HG03066 (cell line): Measurements from ENCODE around the gene ARHGAP9.
"Not testable (repeated sequence)": the region's sequence is repeated elsewhere in the genome, so short reads cannot be mapped to it uniquely, and the experiment has no call there.

Experiments
- ATAC-seq: cut with Tn5 transposase; IDR thresholded peaks from one replicate; pipeline ENCODE4 v1.9.1; 2021; ENCODE audit warnings: low read depth; ENCODE audit not compliant: unreplicated experiment

The ARHGAP9 gene

DNA sequence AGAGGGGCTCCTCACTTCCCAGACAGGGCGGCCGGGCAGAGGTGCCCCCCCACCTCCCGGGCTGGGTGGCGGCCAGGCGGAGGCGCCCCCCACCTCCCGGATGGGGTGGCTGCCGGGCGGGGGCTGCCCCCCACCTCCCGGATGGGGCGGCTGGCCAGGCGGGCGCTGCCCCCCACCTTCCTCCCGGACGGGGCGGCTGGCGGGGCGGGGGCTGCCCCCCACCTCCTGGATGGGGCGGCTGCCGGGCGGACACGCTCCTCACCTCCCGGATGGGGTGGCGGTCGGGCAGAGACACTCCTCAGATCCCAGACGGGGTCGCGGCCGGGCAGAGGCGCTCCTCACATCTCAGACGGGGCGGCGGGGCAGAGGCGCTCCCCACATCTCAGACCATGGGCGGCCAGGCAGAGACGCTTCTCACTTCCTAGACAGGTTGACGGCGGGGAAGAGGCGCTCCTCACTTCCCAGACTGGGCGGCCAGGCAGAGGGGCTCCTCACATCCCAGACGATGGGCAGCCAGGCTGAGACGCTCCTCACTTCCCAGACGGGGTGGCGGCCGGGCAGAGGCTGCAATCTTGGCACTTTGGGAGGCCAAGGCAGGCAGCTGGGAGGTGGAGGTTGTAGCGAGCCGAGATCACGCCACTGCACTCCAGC, 15.5 kb upstream of the ARHGAP9 start:
- not testable (repeated sequence) for ATAC-seq

DNA sequence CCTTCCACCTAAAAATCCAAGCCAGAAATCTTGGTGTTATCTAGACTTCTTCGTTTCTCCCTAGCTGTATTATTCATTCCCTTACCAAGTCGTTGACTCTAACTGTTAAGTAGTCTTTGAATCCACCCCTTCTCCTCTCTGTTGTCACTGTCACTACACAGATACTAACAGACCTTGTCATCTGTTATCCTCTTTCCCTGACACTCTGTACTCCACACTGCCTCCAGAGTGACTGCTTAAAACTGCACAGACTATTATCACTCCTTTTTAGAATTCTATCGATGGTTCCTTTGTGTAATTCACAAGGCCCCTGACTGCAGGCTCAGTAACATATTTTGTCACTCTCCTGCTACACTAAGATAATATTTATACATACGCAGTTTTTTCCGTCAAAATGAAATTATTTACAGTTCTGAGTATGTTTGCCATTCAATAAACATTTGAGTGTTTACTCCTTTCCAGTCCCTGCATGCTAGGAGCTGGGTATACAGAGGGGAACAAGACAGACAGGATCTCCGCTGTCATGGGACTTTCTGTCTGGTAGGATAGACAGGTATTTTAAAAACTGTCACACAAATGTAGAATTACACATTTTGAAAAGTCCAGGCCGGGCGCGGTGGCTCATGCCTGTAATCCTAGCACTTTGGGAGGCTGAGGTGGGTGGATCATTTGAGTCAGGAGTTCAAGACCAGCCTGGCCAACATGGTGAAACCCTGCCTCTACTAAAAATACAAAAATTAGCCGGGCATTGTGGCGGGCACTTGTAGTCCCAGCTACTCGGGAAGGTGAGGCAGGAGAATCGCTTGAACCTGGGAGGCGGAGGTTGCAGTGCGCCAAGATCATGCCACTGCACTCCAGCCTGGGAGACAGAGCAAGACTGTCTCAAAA, 12.0 kb upstream of the ARHGAP9 start:
- ATAC-seq: no peak

DNA sequence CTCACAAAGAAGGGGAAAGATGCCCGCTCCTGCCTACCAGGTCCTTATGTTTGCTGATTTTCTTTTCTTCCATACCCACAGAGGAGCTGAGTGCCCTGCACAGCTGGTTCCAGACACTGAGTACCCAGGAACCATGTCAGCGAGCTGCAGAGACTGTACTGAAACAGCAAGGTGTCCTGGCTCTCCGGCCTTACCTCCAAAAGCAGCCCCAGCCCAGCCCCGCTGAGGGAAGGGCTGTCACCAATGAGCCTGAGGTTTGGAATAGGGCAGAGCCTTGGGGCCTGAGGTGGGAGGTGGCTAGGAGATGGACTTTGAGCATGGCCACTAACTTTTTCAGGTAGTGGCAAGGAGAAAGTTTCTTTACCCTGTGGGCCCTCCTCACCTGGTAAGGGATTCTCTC, 10.5 kb upstream of the ARHGAP9 start:
- no peak for ATAC-seq

DNA sequence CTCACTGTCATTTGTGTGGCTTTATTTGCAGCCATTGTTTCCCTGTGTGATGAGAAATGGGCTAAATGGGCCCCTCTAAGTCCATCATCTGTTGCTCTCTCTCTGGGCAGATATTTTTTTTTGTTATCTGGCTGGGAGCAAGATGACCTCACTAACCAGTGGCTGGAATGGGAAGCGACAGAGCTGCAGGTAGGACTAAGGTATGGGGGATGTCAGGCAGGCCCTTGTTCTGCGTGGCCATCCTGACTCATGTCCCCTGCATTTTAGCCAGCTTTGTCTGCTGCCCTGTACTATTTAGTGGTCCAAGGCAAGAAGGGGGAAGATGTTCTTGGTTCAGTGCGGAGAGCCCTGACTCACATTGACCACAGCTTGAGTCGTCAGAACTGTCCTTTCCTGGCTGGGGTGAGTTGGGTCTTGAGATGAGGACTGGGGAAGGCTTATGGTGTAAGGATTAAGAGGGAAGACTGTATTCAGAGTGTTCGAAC, 9.5 kb upstream of the ARHGAP9 start:
- no peak for ATAC-seq

DNA sequence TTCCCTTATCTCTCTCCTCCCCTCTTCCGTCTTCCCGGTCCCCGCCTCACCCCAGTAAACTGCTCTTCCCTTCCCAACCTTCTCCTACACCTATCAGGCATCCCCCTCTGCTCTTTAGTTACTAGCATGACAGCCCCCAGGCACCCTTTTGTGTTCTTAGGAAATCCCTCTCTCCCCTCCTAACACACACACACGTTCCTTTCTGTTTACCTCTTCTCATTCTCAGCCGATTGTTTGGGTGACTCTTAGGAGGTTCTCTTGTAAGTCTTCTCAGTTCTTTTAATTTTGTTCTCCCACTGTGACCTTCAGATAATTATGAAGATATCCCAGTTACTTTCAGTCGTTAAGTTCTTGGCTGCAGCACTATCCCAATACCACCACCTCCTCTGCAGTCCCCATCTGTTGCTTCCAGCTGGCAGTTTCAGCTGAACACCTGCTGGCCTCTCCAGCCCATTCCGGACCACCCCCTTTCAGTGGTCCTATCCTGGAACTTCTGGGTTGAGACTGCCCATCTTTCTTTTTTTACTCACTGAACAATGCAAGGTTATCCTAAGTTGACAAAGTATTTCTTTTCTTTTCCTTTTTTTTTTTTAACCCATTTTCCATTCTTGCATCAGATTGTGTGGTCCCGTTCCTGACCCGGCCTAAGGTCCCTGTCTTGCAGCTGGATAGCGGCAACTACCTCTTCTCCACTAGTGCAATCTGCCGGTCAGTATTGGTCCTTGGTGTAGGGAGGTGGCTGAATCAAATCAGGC, 8.9 kb upstream of the ARHGAP9 start:
- ATAC-seq: no peak

DNA sequence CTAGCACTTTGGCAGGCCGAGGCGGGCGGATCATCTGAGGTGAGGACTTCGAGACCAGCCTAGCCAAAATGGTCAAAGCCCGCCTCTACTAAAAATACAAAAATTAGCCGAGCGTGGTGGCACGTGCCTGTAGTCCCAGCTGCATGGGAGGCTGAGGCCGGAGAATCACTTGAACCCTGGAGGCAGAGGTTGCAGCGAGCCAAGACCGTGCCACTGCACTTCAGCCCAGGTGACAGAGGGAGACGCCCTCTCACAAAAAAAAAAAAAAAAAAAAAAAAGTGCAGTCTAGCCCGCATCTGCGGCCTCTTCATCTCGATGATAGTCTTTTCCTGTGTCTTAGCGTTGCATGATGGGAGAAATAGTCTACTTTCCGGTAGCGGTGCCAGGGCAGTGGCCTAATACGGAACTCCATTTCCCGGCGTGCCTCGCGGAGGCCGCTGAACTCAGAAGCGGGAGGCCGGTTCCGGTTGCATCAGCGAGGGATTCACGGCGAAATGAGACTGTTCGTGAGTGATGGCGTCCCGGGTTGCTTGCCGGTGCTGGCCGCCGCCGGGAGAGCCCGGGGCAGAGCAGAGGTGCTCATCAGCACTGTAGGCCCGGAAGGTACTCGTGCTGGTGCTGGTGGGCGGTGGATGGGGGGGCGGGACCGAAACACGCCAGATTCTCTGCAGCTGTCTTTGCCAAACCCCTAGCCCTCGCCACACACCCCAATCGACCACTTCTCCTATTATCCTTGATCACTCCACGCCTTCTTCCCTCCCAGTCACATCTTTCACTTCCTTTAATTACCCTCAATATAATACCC, 8.1 kb upstream of the ARHGAP9 start, which contains the start of gene MARS1:
Gene MARS1, plus strand, starts transcription at position 472 of the 805 bp plus-strand sequence. Its CDS starts 23 bp downstream, at position 495.
- peak; percentile 99 for ATAC-seq

DNA sequence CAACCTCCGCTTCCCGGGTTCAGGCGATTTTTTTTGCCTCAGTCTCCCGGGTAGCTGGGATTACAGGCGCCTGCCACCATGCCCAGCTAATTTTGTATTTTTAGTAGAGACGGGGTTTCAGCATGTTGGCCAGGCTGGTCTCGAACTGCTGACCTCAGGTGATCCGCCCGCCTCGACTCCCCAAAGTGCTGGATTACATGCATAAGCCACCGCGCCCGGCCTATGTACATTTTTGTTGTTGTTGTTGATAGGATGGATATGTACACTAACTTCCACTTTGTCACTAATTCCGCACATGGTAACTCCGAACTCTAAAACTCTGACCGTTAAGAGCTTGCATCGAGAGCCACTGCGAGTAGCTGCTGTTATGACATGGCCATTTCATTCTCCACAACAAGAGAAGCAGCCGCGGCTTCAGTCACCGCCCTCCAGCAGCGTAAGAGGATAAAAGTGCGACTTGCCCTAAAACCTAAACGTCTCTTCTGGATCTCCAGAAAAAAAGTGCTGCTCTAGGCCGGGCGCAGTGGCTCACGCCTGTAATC, 7.5 kb upstream of the ARHGAP9 start:
- ATAC-seq: no peak

DNA sequence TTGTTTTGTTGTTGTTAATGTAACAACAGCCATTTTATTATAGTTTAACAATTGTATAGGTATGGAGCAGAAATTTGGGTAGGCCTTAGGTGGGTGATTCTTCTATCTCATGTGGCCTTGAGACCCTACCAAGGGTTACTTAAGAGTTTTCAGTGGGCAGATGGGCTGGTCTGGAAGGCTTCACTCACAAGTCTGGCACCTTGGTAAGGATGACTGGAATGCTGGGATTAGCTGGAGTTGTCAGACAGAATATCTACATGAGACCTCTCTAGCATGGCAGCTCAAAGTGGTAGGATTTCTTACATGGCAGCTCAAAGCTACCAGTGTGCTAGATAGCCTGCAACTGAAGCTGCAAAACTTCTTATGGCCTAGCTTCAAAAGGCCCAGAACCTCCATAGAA, 6.0 kb upstream of the ARHGAP9 start:
- no peak for ATAC-seq

DNA sequence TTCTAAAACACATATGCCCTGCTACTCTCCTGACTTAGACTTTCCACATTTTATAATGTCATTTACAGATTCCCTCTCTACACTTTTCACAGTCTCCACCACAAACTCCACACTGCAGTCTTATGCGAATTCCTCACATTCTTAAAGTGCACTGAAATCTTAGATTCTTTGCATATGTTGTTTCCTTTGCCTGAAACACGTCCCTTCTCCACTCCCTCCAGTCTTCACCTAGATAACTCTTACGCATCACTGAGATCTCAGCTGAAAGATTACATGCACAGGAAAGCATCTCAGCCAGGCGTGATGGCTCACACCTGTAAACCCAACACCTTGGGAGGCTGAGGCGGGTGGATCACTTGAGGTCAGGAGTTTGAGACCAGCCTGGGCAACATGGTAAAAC, 3.8 kb upstream of the ARHGAP9 start:
- ATAC-seq: no peak

DNA sequence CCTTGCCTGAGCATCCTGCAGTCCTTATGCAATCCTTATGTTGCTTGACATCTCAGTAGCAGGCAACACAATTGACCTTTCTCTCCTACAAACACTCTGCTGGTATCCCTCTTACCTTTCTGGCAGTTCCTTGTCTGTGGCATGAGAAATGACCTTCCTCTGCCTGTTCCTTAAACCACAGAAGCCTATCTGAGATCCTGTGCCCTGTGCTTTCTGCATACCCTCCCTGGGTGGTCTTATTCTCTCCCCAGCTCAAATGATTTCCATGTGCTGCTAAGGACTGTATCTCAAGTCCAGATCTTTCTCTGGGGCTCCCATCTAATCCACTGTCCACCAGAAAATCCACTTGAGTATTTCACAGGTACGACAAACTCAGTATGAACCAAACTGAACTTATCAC, 2.0 kb upstream of the ARHGAP9 start:
- ATAC-seq: no peak

DNA sequence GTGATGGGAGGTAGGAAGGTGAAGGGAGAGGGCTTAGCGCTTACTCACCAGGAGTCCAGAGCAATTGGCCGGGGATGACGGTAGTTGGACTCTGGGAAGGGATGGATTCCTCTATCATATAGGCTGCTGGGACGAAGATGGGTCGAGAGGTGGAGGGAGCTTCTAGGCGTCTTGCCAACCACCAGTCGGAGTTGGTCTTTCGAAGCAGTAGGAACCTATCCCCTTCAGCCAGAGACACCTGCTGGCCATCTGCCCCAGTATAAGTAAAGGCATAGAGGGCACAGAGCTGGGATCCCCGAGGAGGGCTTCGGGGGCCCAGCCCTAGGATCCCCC, 657 bp downstream of the ARHGAP9 start:
- ATAC-seq: no peak

DNA sequence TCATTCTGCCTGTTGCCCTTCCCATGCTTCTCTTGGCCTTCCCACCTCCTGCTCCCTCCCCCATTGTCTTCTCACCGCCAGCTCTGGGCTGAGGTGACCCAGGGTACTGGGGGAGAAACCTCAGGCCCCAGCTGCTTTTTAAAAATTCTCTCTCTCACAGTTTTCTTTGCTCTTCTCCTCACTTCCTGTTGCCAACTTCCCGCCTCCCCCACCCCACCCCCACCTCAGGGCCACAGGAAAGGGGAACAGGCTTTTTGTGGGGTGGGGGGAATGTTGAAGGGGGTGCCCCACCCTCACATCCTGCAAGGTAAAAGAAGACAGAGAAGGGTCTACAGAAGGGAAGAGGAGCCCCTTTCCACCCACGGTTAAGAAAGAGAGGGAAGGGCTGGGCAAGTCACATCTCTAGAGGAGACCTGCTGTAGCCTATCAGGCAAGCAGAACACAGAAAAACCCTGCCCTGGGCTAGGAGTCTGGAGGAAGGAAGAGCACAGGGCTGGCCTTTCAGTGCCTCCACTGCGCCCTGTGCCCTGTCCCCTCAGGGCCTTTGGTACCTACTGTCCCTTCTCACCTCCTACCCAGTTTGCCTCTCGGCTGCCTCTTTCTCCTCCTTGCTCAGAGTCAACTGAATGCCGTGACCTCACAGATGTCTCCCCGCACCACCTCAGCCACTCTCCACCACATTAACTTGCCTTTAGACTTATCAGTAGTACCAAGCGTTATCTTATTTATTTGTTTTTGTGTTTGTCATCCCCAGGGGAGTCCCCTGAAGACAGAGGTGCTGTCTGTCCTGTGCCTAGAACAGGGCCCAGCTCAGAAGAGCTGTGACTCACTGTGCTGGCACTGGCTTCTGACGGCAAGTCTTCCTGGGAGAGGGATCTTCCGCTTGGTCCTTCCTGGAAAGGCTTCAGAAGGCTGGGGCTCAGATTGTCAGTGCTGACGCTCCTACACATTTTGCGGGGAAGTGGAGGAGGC, 1.7 kb downstream of the ARHGAP9 start:
- ATAC-seq: no peak

DNA sequence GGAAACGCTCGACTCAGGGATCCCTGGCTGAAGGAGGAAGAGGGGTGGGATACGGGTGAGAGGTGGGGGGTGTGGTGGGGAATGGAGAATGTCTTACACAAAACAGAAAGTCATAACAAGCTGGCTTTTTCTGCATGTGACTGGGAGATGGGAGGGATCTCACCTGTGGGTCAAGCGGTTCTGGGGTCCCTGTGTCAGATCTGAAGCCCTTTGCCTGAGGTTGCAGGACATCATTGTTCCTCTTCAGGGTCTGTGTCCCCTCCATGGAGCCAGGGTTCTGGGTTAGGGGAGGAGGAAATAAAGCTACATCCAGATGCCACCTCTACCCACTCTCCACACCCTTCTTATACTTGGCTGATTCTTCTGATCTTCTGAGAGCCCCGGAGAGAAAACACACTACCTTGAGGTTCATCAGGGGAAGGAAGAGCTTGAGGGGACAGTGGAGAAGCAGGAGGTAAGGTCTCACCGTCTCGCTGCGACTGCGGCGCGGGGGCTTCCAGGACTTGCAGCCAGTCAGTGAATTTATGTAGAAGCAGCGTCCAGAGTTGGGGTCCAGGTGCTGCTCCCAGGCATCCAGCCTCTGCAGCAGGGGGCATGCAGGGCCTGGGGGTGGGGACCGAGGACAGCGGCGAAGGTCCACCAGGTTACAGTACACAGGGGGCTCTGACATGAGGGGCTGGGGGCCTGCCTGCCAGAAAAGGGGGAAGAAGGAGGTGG, 2.5 kb downstream of the ARHGAP9 start:
- no peak for ATAC-seq

DNA sequence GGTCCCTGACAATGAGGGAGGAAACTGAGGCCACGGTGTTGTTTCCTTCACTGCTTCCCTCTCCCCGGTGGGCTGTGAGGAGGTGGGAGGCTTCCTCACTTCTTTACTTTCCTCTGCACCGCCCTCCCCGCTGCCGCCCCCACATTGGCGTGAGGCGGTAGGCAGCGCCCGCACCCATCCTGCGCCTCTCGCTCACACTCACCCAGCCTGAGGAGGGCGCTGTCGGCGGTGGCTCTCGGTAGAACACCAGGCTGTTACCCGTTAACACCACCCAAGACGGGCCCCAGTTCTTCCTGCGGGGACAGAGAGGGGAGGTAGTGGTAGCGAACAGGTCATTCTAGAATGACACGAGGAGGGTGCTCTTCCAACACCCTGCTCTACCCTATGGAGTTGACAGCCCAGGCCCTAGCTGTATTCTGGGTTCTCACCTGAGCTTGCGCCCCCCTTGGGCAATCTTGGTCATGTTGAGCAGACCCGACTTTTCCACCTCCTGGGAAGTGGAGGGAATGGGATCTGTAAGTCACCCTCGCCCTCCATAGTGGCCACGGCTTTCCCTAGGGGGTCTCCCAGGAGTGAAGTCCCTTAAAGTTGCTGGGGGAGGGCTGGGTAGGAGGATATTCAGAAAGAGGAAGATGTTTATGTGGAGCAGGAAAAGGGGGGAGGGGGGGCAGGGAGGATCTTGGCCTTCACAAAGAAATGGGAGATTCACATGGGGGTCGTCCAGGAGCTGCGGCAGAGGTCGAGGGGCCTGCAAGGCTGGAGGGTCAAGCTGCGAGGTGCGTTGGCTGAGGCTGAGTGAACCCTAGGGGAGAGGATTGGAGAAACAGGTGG, 3.3 kb downstream of the ARHGAP9 start:
- peak; percentile 37 for ATAC-seq

DNA sequence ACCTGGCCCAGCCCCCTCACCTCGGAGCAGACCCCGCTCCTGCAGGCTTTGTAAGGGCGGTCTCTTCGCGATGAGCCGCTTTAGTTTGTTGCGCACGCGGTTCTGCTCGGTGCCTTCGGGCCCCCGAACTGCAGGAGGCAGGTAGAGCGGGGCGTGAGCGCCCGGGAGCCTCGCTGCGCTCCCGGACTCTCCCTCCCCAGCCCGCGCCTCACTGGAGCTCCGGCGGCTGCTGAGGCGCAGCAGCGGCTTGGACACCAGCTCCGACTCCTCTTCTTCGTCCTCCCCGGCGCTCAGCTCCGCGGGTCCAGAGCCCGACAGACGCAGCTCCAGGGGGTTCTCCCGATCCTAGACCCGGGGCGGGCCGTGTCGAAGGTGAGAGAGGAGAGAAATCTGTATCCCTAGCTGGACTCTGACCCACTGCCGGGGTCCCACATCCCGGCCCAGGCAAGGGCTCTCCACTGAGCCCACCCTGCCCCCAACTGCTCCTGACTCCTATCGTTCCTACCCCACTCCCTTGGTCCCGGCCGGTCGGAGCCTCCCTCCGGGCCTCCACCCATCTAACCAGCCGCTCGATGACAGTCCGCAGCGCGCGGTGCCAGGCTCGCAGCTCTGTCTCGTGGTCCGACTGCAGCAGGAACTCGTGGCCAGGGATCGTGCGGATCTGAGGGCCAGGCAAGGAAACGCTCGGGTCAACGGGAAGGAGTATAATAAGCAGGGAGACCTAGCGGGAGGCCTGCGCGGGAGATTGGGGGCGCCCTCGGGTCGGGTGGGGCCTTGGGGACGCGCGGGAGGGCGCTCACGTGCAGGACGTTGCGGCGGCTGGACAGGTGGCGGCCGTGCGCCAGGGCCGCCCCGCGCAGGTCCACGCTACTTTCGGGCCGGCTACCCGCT, 4.2 kb downstream of the ARHGAP9 start:
- peak; percentile 8 for ATAC-seq

DNA sequence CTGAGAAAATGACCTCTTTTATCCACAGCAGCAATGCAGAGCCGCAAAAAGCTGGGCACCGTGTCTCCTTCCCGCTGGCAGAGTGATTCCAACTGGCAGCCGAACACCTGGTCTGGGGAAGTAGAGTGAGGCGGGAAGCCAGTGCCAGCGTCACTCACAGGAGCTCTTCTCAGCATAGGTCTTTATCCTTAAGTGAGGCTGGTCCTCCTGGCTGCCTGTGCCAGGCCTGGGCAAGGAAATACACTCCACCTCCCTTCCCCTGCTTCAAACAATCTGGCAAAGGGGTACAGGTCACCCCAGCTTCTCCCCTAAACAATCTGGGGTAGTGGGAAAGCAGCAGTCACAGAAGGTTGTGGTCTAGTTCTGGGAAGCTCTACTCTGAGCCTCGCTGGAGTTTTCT, 4.8 kb downstream of the ARHGAP9 start:
- ATAC-seq: no peak

DNA sequence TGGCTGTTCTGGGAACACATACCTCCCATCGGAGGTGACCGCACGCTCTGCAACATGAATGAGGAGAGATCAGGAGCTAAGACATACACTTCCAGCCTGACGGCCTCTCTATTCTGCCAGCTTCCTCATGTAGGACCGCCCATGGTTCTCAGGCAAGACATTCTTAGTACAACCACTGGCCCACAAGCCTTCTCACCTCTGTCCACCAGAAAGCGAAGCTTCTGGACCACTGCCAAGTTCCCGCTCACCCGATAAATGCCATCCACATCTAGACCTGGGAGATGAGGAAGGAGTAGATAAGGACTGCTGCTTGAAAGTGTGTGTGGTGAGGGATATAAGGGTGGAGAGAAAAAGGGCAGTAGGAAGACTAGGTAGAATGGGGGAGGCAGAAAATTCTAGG, 5.2 kb downstream of the ARHGAP9 start:
- no peak for ATAC-seq
